HG02588 (cell line): ENCODE results near the gene PHF19.

ENCODE experiments used
- ATAC-seq: cut with Tn5 transposase; IDR thresholded peaks from one replicate; pipeline ENCODE4 v1.9.1; 2021; ENCODE audit warnings: mild to moderate bottlenecking, moderate library complexity; ENCODE audit not compliant: unreplicated experiment

PHF19 gene

GRCh38 chr9:120875195-120875565 is 1.8 kb downstream of the PHF19 start:
- ATAC-seq = no peak

- no peak for ATAC-seq
These were observed 2.5 kb downstream of the PHF19 start for GRCh38 chr9:120874226-120875194.

GRCh38 chr9:120873512-120873911 is 3.5 kb downstream of the PHF19 start:
- no peak for ATAC-seq

GRCh38 chr9:120872791-120873502 is 4.0 kb downstream of the PHF19 start:
- ATAC-seq = no peak

- ATAC-seq = no peak
These were observed 6.8 kb downstream of the PHF19 start for GRCh38 chr9:120870206-120870605.

GRCh38 chr9:120869726-120870125 is 7.3 kb downstream of the PHF19 start:
- no peak for ATAC-seq

- no peak for ATAC-seq
These were observed 7.7 kb downstream of the PHF19 start for GRCh38 chr9:120869360-120869687.

GRCh38 chr9:120868676-120869359 is 8.2 kb downstream of the PHF19 start:
- peak; percentile 88 for ATAC-seq

- no peak for ATAC-seq
These were observed 8.7 kb downstream of the PHF19 start for GRCh38 chr9:120868339-120868675.

- ATAC-seq = no peak
These were observed 9.2 kb downstream of the PHF19 start for GRCh38 chr9:120867676-120868338.

- no peak for ATAC-seq
These were observed 10.3 kb downstream of the PHF19 start for GRCh38 chr9:120866651-120867050.

- no peak for ATAC-seq
These were observed 11.2 kb downstream of the PHF19 start for GRCh38 chr9:120865809-120866208.

GRCh38 chr9:120865176-120865575 is 11.8 kb downstream of the PHF19 start:
- ATAC-seq = no peak

GRCh38 chr9:120864719-120865118 is 12.3 kb downstream of the PHF19 start:
- no peak for ATAC-seq

GRCh38 chr9:120863833-120864232 is 13.2 kb downstream of the PHF19 start:
- ATAC-seq = no peak

GRCh38 chr9:120862452-120862851 is 14.5 kb downstream of the PHF19 start:
- ATAC-seq = no peak

GRCh38 chr9:120861935-120862334 is 15.1 kb downstream of the PHF19 start:
- ATAC-seq = no peak

GRCh38 chr9:120860083-120860482 is 16.9 kb downstream of the PHF19 start:
- no peak for ATAC-seq

- no peak for ATAC-seq
These were observed 17.6 kb downstream of the PHF19 start for GRCh38 chr9:120859361-120859760.

GRCh38 chr9:120857902-120858301 is 19.1 kb downstream of the PHF19 start:
- ATAC-seq = no peak

- ATAC-seq = no peak
These were observed 19.5 kb downstream of the PHF19 start for GRCh38 chr9:120857481-120857880.
